ENCODE results near the gene KLF2.

Gene KLF2

GRCh38 chr19:16285769-16286498, 38.7 kb upstream of the KLF2 start:
- TF ChIP-seq CTCF (conservative IDR thresholded peaks at IDR 0.05; ENCODE audit: control insufficient read depth, insufficient read depth, low read depth, low read length): no peak
- no peak for DNase-seq (ENCODE audit: low read depth)
- H3K4me3 ChIP-seq (ENCODE audit: control insufficient read depth, low read depth, low read length): no peak overlapping the region

GRCh38 chr19:16288544-16288943, 36.1 kb upstream of the KLF2 start:
- DNase-seq (ENCODE audit: low read depth): peak; percentile 21
- no peak overlapping the region for H3K4me3 ChIP-seq (ENCODE audit: control insufficient read depth, low read depth, low read length)
- no peak for TF ChIP-seq CTCF (conservative IDR thresholded peaks at IDR 0.05; ENCODE audit: control insufficient read depth, insufficient read depth, low read depth, low read length)

- TF ChIP-seq CTCF (conservative IDR thresholded peaks at IDR 0.05; ENCODE audit: control insufficient read depth, insufficient read depth, low read depth, low read length): no peak
- DNase-seq (ENCODE audit: low read depth): no peak
- H3K4me3 ChIP-seq (ENCODE audit: control insufficient read depth, low read depth, low read length): no peak overlapping the region
Observed at GRCh38 chr19:16289594-16289993, 35.0 kb upstream of the KLF2 start.

GRCh38 chr19:16290692-16291091, 33.9 kb upstream of the KLF2 start:
- no peak for TF ChIP-seq CTCF (conservative IDR thresholded peaks at IDR 0.05; ENCODE audit: control insufficient read depth, insufficient read depth, low read depth, low read length)
- no peak for DNase-seq (ENCODE audit: low read depth)
- no peak overlapping the region for H3K4me3 ChIP-seq (ENCODE audit: control insufficient read depth, low read depth, low read length)

GRCh38 chr19:16293118-16294091, 31.2 kb upstream of the KLF2 start:
- TF ChIP-seq CTCF (conservative IDR thresholded peaks at IDR 0.05; ENCODE audit: control insufficient read depth, insufficient read depth, low read depth, low read length): no peak
- peak; percentile 96 for DNase-seq (ENCODE audit: low read depth)
- H3K4me3 ChIP-seq (ENCODE audit: control insufficient read depth, low read depth, low read length): peak overlapping the region; percentile 18

GRCh38 chr19:16295057-16295456, 29.6 kb upstream of the KLF2 start:
- TF ChIP-seq CTCF (conservative IDR thresholded peaks at IDR 0.05; ENCODE audit: control insufficient read depth, insufficient read depth, low read depth, low read length): no peak
- DNase-seq (ENCODE audit: low read depth): no peak

More at GRCh38 chr19:16295057-16295456, 29.6 kb upstream of the KLF2 start:
- H3K4me3 ChIP-seq (ENCODE audit: control insufficient read depth, low read depth, low read length): no peak overlapping the region
